Measurements from ENCODE around the gene AMDHD1. TPM values are rescaled to one million over a fixed set of nuclear protein-coding genes. Genes with fewer than 3 reads are reported as not detected.

The AMDHD1 gene
- total and polyA plus RNA-seq, 2 donors (not counting 1 experiment from before 2014, with no cell fraction given): 0.08 to 0.33 TPM

DNA sequence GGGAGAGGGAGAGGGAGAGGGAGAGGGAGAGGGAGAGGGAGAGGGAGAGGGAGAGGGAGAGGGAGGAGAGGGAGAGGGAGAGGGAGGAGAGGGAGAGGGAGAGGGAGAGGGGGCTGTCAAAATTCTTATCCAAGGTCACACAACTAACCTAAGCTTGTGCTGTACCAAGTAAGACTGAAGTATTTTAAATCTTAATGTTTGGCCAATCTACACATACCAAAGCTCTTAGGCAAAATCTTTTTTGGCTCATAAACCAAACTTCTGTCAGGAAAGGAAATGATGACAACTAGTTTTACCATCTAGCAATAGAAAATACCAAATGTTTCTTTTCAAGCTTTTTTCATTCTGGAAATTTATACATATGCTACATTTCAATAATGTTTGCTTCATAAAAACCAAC lies 34.6 kb upstream of the AMDHD1 start:
- Histone ChIP-seq H3K4me1 (ENCODE audit: control insufficient read depth, extremely low read depth, insufficient read depth, low read length) (no peaks in the 10 kb centered on the region), H2AFZ (ENCODE audit: low read length) (no peak overlapping the region), H3K36me3 (ENCODE audit: control insufficient read depth, insufficient read depth, low read length) (no peaks in the 10 kb centered on the region), H4K20me1 (ENCODE audit: control insufficient read depth, extremely low read depth, insufficient read depth, low read length) (no peaks in the 10 kb centered on the region), H3K79me2 (ENCODE audit: control insufficient read depth, insufficient read depth, low read length) (no peaks in the 10 kb centered on the region), H3K4me2 (ENCODE audit: extremely low read depth, insufficient read depth, low read length) (no peak overlapping the region), H3K27ac (ENCODE audit: insufficient read depth, low read length) (no peak overlapping the region), H3K9me3 (ENCODE audit: control insufficient read depth, insufficient read depth, low read depth, low read length) (no peaks in the 10 kb centered on the region), H3K4me3 (replicated peaks in 1 of 4; ENCODE audit: control extremely low read depth in 1 of 4, insufficient read depth in 1 of 4, low read depth in 3 of 4, low read length in 4 of 4) (no peak overlapping the region), H3K27me3 (ENCODE audit: control insufficient read depth, insufficient read depth, low read length) (no peaks in the 10 kb centered on the region), H3K9ac (ENCODE audit: insufficient read depth, low read length) (no peak overlapping the region)
- DNase-seq (ENCODE audit: low read depth in 2 of 2): peak; percentile 50 to 58
- TF ChIP-seq, protein P1, sequence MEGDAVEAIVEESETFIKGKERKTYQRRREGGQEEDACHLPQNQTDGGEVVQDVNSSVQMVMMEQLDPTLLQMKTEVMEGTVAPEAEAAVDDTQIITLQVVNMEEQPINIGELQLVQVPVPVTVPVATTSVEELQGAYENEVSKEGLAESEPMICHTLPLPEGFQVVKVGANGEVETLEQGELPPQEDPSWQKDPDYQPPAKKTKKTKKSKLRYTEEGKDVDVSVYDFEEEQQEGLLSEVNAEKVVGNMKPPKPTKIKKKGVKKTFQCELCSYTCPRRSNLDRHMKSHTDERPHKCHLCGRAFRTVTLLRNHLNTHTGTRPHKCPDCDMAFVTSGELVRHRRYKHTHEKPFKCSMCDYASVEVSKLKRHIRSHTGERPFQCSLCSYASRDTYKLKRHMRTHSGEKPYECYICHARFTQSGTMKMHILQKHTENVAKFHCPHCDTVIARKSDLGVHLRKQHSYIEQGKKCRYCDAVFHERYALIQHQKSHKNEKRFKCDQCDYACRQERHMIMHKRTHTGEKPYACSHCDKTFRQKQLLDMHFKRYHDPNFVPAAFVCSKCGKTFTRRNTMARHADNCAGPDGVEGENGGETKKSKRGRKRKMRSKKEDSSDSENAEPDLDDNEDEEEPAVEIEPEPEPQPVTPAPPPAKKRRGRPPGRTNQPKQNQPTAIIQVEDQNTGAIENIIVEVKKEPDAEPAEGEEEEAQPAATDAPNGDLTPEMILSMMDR (conservative IDR thresholded peaks at IDR 0.05 in 1 of 2, IDR thresholded peaks at IDR 0.05 in 1 of 2; ENCODE audit: low read depth in 1 of 2, low read length in 2 of 2): no peak
- TF ChIP-seq EZH2 (IDR thresholded peaks at IDR 0.05; ENCODE audit: low read length, missing control alignments): no peak

DNA sequence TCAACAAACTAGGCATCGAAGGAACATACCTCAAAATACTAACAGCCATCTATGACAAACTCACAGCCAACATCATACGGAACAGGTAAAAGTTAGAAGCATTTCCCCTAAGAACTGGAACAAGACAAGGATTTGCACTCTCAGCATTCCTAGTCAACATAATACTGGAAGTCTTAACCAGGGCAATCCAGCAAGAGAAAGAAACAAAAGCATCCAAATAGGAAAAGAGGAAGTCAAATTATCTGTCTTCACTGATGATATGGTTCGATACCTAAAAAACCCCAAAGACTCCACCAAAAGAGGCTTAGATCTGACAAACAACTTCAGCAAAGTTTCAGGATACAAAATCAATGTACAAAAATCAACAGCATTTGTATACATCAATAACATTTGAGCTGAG lies 33.3 kb upstream of the AMDHD1 start:
- Histone ChIP-seq H3K27ac (ENCODE audit: insufficient read depth, low read length) (no peak overlapping the region), H3K79me2 (ENCODE audit: control insufficient read depth, insufficient read depth, low read length) (no peaks in the 10 kb centered on the region), H3K9ac (ENCODE audit: insufficient read depth, low read length) (no peak overlapping the region), H3K4me2 (ENCODE audit: extremely low read depth, insufficient read depth, low read length) (no peak overlapping the region), H2AFZ (ENCODE audit: low read length) (no peak overlapping the region), H3K4me1 (ENCODE audit: control insufficient read depth, extremely low read depth, insufficient read depth, low read length) (no peaks in the 10 kb centered on the region), H3K36me3 (ENCODE audit: control insufficient read depth, insufficient read depth, low read length) (no peaks in the 10 kb centered on the region), H4K20me1 (ENCODE audit: control insufficient read depth, extremely low read depth, insufficient read depth, low read length) (no peaks in the 10 kb centered on the region), H3K27me3 (ENCODE audit: control insufficient read depth, insufficient read depth, low read length) (no peaks in the 10 kb centered on the region), H3K4me3 (replicated peaks in 1 of 4; ENCODE audit: control extremely low read depth in 1 of 4, insufficient read depth in 1 of 4, low read depth in 3 of 4, low read length in 4 of 4) (no peak overlapping the region), H3K9me3 (ENCODE audit: control insufficient read depth, insufficient read depth, low read depth, low read length) (no peaks in the 10 kb centered on the region)
- no peak for TF ChIP-seq EZH2 (IDR thresholded peaks at IDR 0.05; ENCODE audit: low read length, missing control alignments)
- TF ChIP-seq, protein P1 (conservative IDR thresholded peaks at IDR 0.05 in 1 of 2, IDR thresholded peaks at IDR 0.05 in 1 of 2; ENCODE audit: low read depth in 1 of 2, low read length in 2 of 2): no peak
- DNase-seq (ENCODE audit: low read depth in 2 of 2): no peak

DNA sequence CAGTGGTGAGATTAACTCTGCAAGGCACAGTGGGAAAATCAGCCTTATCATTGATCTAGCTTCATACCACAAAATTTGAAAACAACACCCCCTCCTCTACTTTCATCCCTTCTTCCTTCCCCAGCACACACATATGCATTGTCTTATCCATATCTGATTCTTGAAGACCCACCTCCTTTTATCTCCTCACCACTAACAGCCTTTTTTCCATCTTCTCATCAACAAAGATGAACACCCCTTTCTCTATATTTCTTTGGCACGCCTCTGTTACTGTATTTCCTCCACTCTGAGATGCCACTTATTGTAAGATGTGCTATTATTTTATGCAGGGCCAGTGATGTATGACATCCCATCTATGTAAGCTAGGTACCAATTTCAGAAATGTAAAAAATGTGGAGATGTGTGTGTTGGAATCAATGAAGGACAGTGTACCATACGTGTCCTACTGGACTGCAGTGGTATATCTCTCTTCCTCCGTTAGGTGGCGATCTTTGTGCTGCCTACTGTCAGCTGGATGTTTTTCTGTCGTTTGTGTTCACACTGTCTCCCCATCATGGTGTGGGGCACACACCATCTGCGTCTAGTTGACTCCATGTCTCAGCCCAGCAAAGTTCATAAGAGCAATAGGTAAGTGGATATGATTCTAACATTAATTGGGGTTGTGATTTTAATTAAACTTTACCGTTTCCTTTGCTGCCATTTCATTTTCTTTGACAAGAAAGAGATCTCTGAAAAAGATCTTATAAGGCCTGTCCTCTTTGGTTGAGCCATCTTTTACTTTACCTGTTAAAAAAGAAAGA lies 24.7 kb upstream of the AMDHD1 start:
- Histone ChIP-seq H3K27ac (ENCODE audit: insufficient read depth, low read length) (no peak overlapping the region), H3K4me3 (replicated peaks in 1 of 4; ENCODE audit: control extremely low read depth in 1 of 4, insufficient read depth in 1 of 4, low read depth in 3 of 4, low read length in 4 of 4) (no peak overlapping the region), H3K79me2 (ENCODE audit: control insufficient read depth, insufficient read depth, low read length) (no peaks in the 10 kb centered on the region), H4K20me1 (ENCODE audit: control insufficient read depth, extremely low read depth, insufficient read depth, low read length) (no peaks in the 10 kb centered on the region), H3K9ac (ENCODE audit: insufficient read depth, low read length) (no peak overlapping the region), H3K36me3 (ENCODE audit: control insufficient read depth, insufficient read depth, low read length) (no peaks in the 10 kb centered on the region), H2AFZ (ENCODE audit: low read length) (no peak overlapping the region), H3K4me1 (ENCODE audit: control insufficient read depth, extremely low read depth, insufficient read depth, low read length) (no peaks in the 10 kb centered on the region), H3K4me2 (ENCODE audit: extremely low read depth, insufficient read depth, low read length) (no peak overlapping the region), H3K9me3 (ENCODE audit: control insufficient read depth, insufficient read depth, low read depth, low read length) (no peaks in the 10 kb centered on the region), H3K27me3 (ENCODE audit: control insufficient read depth, insufficient read depth, low read length) (peaks cover 4% of the 10 kb centered on the region)
- peak; percentile 35 to 53 for DNase-seq (ENCODE audit: low read depth in 2 of 2)
- TF ChIP-seq, protein P1 (conservative IDR thresholded peaks at IDR 0.05 in 1 of 2, IDR thresholded peaks at IDR 0.05 in 1 of 2; ENCODE audit: low read depth in 1 of 2, low read length in 2 of 2): peak; percentile 92 to 96
- TF ChIP-seq EZH2 (IDR thresholded peaks at IDR 0.05; ENCODE audit: low read length, missing control alignments): no peak

All from fibroblast of lung (primary cell).